ENCODE data around the gene AGRP.

AGRP gene

GRCh38 chr16:67463059-67463458 lies 20.3 kb downstream of the AGRP start:
- DNase-seq (ENCODE audit: low read depth): no peak

DNA sequence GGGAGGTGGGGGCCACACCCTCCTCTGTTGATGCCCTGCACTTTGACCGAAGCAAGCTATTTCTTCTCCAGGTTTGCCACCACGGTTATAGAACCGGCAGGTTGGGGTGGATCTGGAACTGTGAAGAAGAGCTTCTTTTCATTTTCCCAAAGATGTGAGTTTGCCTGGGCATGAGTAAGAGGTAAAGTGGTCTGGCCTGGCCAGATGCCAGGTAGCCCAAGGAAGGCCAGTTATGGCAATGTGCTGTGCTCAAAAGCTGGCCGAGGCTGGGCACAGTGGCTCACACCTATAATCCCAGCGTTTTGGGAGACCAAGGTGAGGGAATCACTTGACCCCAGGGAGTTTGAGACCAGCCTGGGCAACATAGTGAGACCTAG lies 21.1 kb downstream of the AGRP start:
- DNase-seq (ENCODE audit: low read depth): no peak

- DNase-seq (ENCODE audit: low read depth): no peak
Observed at GRCh38 chr16:67461600-67462278, 21.6 kb downstream of the AGRP start.

GRCh38 chr16:67460961-67461360 lies 22.4 kb downstream of the AGRP start:
- no peak for DNase-seq (ENCODE audit: low read depth)

DNA sequence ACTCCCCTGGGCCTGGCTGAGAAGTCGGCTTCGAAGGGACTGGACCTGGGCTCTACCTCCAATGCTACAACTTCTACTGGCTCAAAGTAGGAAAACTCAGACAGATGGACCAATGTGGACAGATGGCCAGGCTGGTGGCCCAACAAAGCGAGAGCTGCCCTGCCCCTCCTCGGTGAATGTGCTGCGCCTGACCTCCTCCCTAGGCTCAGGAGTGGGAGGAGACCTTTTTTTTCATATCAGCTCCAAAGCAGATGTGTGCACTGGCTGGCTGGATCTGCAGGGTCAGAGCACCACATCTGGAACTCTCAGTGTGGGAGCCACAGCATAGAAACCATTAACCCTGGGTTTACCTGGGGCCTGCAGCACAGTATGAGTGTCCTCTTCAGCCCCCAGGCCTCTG lies 23.2 kb downstream of the AGRP start:
- no peak for DNase-seq (ENCODE audit: low read depth)

- DNase-seq (ENCODE audit: low read depth): no peak
Observed at GRCh38 chr16:67459861-67460150, 23.5 kb downstream of the AGRP start.

DNA sequence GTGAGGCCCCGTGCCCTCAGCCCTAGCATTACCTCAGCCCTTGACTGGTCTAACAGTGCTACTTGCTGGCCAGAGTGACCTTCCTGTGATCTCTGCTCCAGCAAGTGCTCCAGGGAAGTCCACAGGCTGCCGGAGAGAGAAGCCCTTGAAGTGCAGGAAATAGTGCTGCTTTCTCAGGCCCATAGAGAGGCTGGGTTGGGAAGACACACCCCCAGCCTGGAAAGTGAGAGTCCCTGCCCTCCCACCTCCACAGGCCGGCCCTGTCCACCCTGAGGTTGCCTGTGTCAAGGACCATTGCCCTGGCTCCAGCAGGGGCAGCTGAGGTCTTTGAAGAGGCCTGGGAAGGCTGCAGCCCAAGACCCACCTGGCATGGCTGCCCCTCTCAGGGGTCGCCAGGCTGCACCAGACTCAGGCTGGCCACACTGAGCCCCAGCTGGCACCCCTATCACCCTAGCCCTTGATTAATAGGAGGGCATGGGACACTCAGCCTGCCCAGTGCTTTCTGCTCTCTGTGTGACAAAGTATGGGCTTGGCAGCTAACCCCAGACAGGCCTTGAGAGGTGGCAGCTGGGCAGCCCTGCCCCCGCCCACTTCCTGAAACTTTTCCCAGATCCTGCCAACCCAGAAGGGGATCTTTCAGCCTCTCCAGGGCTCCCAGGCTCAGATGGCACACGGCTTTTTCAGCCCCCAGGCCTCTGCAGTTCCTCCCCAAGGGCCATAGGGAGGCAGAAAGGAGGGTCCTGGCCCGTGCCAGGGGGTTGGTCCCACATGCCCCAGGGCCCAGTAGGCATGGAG lies 24.1 kb downstream of the AGRP start:
- DNase-seq (ENCODE audit: low read depth): no peak

GRCh38 chr16:67458121-67458641 lies 25.2 kb downstream of the AGRP start:
- no peak for DNase-seq (ENCODE audit: low read depth)

GRCh38 chr16:67457611-67458010 lies 25.7 kb downstream of the AGRP start:
- DNase-seq (ENCODE audit: low read depth): no peak

- no peak for DNase-seq (ENCODE audit: low read depth)
Observed at GRCh38 chr16:67456391-67457081, 26.8 kb downstream of the AGRP start.

GRCh38 chr16:67454852-67455251 lies 28.5 kb downstream of the AGRP start:
- no peak for DNase-seq (ENCODE audit: low read depth)

DNA sequence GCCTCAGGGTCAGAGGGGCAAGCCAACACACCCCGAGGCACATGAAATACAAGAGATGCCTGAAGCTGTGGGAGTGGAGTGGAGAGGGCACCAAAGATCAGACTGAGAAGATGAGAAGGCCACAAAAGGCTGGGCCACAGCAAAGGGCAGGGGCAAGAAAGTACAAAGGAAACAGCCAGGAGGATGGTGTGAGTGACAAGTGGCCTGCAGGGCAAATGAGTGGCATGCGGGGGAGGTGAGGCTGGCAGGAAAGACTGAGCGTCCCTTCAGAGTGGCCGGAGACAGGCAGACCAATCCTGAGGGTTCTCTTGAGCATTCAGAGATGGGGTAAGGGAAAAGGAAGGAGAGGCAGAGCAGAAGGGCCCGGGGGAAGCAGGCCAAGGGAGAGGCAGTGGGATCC lies 29.2 kb downstream of the AGRP start:
- DNase-seq (ENCODE audit: low read depth): no peak

DNA sequence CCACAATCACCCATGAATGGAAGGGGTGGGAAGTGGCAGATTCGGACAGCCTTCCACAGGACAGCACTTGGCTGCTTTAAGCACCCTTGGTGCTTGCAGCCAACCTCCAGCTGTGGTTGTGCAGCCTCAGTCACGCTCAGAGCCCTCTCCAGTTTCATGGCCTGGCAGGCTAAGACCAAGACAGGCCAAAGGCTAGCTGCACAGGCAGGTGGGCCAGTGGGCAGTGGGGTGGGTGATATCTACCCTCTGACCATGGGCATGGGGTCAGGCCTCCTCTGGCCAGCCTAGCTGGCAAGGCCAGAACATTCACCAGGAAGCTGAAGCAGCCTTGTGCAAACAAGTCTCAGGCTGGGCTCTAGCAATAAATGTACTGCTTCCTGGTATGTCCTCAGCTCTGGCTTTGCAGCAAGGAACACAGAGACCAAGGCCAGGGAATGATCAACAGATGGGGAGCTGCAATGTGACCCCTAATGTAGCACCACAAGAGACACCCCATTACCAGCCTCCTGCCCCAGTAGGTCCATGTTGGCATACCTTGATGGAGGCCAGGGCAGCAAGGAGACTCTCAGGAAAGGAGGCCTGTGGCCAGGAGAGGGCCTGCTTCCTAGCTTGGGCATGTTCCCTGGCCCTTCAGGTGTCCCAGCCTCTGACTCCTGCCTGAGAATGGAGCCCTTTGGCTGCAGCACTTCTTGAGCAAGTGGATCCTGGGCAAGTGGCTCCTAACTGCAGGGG lies 31.5 kb downstream of the AGRP start:
- DNase-seq (ENCODE audit: low read depth): no peak

DNA sequence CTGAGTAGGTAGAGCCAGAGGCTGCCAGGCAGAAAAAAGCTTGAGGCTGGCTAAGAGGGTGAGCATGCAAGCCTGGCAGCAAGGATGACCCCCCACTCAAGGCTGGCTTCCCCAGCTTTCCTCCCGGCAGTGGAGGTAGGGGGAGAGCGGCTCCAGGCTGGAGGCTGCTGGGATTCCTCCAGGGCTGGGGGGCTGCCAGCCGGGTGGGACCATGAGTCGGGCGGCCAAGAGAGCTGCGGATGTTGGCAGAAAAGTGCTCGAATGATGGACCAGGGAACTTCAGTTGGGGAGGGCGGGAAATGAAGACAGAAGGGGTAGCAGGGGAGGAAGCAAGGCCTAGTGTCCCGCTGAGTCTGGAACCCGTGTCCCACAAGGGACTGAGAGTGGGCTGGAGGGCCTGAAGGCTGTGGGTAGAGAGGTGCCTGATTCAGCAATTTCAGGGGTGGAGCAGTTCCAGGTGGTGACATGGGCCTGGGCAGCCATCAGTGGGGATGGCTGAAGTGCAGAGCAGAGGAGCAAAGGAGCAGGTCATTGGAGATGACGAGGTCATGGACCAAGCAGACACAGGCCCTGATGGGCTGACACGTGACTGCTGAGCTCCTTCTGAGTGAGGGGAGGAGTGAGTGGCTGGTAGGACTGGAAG lies 32.2 kb downstream of the AGRP start:
- no peak for DNase-seq (ENCODE audit: low read depth)

DNA sequence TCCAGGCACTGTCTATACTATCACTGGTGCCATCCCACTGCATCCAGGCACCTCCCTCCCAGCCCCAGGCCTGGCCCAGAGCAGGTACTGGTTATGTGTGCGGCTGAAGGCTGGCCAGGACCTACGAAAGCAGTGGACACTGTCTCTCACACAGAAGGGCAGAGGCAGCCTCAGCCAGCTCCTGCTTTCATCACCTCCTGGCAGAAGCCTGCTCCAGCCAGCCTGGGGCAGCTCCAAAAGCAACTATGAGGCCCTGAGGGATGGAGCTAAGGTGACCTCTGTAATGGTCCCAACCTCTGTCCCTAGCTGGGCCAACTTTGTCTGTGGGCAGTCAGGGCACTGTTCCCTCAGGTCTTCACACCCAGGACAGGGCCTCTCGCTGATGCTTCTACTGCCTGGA lies 33.6 kb downstream of the AGRP start:
- no peak for DNase-seq (ENCODE audit: low read depth)

DNA sequence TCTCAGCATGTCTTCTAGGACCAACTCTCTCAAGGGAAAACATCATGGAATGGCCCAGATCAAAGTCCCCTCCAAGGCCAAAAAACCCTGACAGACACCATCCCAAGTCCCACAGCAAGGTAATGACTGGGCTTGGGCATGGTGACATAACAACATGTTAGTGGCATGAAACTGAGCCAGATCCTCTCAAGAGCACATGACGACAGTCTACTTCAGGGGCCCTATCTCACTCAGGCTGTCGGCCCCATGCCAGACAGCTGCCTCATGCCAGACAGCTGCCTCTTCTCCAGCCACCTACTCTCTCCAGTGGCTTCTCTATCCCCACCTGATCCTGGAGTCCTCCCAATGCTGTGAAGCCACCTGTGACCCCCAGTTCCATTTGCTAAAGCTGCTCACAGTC lies 34.0 kb downstream of the AGRP start:
- DNase-seq (ENCODE audit: low read depth): no peak

GRCh38 chr16:67448580-67448979 lies 34.8 kb downstream of the AGRP start:
- no peak for DNase-seq (ENCODE audit: low read depth)

GRCh38 chr16:67447508-67448076 lies 35.8 kb downstream of the AGRP start:
- no peak for DNase-seq (ENCODE audit: low read depth)

- no peak for DNase-seq (ENCODE audit: low read depth)
Observed at GRCh38 chr16:67446968-67447507, 36.3 kb downstream of the AGRP start.

DNA sequence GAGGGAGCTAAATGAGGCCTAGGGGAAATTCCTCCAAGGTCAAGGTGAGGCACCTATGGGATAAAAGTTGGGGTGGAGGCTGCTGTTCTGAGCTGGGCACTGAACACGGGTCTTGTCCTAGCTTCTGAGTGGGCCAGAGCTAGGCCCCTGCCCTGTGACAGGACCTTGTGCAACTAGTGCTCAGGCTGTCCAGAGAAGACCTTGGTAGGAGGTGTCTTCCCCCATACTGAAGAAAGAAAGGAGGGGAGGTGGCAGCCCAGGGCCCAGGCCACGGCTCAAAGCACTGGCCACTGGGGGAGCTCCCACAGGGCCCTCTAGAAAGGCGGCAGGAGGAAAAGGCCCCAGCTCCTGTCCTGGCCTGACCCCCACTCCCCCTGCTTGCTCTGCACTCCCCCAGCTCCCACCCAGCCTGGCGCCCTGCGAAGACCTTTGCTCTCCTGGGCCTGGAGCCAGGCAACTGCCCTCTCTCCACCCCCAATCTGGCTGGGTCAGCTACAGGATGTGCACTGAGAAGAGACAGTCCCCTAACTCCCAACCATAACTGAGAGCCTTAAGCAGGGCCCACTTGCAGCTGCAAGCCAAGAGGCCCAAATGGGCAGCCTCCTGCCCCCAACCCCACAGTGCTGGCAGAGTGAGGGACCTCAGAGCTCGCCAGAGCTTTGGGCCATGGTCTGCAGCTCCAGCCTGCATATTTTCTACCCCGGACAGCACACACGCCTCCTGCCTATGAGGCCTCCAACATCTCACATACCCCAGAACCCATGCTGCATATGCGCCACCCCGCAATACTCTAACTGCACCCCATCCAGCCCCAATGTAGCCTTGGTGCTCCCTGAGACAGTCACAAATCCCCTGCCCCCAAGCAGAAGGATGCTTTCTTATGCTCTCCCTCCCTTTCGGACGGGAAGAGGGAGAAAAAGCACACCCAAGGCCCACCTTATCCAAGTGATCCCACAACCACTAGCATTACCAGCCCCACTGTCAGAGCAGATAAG lies 37.1 kb downstream of the AGRP start:
- no peak for DNase-seq (ENCODE audit: low read depth)
